Chondrocyte (in vitro differentiated cells): ENCODE measurements around the gene SPARC. TPM values are rescaled to one million over a fixed set of nuclear protein-coding genes. Genes with fewer than 3 reads are reported as not detected.

Experiments used
- DNase-seq: peaks from one replicate; pipeline ENCODE4 v3.0.0; 2021; ENCODE audit warnings: mixed read lengths, low spot score
- H3K27ac Mint-ChIP-seq: one replicate; pipeline ENCODE4 v1.8.0; 2021; ENCODE audit warnings: mild to moderate bottlenecking, moderate library complexity, mixed read lengths; ENCODE audit not compliant: unreplicated experiment
- H3K27me3 Mint-ChIP-seq: 2 replicates; pipeline ENCODE4 v1.8.0; 2021; ENCODE audit warnings: low read depth, mixed read lengths
- H3K36me3 Mint-ChIP-seq: 2 replicates; pipeline ENCODE4 v1.8.0; 2021; ENCODE audit warnings: low read depth, mixed read lengths
- H3K4me1 Mint-ChIP-seq: 2 replicates; pipeline ENCODE4 v1.8.0; 2021; ENCODE audit warnings: low read depth, mild to moderate bottlenecking, mixed read lengths
- H3K4me3 Mint-ChIP-seq: one replicate; pipeline ENCODE4 v1.8.0; 2021; ENCODE audit warnings: mild to moderate bottlenecking, moderate library complexity, mixed read lengths; ENCODE audit not compliant: unreplicated experiment
- H3K9me3 Mint-ChIP-seq: 2 replicates; pipeline ENCODE4 v1.8.0; 2021; ENCODE audit warnings: low read depth, mixed read lengths
- total RNA-seq: library from RNA; stranded (reverse); gene quantifications from 3 replicates; pipeline ENCODE4 v1.2.1, GENCODE V29; 2021
- TF ChIP-seq, protein P1 (sequence below): fragments of 200-600 bp; sonication (generic); IDR thresholded peaks from 2 replicates; pipeline ENCODE4 v1.5.0; 2021; ENCODE audit warnings: antibody characterized with exemption, mild to moderate bottlenecking, moderate library complexity

Gene SPARC
- total RNA-seq, 1 donor from 2014 or later = 24,306 TPM

DNA sequence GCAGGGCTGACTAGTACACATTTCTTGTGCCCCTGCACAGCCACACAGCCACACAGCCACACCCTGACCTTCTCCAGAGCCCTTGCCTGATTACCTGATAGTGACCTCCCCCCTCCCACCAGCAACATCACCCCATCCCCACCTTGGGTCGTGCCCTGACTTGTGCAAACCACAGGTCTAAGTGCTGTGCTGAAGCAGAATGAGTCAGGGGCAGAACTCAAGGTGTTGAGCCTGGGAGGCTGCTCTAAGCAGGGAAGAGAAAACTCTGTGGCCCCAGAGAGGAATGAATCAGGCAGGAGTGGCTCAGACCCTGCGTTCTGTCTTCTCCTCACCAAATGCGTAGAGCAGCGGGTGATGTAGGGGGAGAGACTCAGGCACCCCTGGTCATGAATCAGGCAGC lies 71.3 kb downstream of the SPARC start:
- no peaks in the 10 kb centered on the region for H3K36me3 Mint-ChIP-seq
- no peaks in the 10 kb centered on the region for H3K27me3 Mint-ChIP-seq
- peaks cover 58% of the 10 kb centered on the region for H3K4me1 Mint-ChIP-seq
- H3K9me3 Mint-ChIP-seq = peaks cover 3% of the 10 kb centered on the region
- H3K27ac Mint-ChIP-seq = peak overlapping the region; percentile 57
- DNase-seq = no peak
- TF ChIP-seq, protein P1, sequence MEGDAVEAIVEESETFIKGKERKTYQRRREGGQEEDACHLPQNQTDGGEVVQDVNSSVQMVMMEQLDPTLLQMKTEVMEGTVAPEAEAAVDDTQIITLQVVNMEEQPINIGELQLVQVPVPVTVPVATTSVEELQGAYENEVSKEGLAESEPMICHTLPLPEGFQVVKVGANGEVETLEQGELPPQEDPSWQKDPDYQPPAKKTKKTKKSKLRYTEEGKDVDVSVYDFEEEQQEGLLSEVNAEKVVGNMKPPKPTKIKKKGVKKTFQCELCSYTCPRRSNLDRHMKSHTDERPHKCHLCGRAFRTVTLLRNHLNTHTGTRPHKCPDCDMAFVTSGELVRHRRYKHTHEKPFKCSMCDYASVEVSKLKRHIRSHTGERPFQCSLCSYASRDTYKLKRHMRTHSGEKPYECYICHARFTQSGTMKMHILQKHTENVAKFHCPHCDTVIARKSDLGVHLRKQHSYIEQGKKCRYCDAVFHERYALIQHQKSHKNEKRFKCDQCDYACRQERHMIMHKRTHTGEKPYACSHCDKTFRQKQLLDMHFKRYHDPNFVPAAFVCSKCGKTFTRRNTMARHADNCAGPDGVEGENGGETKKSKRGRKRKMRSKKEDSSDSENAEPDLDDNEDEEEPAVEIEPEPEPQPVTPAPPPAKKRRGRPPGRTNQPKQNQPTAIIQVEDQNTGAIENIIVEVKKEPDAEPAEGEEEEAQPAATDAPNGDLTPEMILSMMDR = no peak
- H3K4me3 Mint-ChIP-seq = no peak overlapping the region

- DNase-seq = no peak
- H3K27ac Mint-ChIP-seq = no peak overlapping the region
- H3K27me3 Mint-ChIP-seq = no peaks in the 10 kb centered on the region
- peaks cover 49% of the 10 kb centered on the region for H3K4me1 Mint-ChIP-seq
- no peak overlapping the region for H3K4me3 Mint-ChIP-seq
- TF ChIP-seq, protein P1 = no peak
- H3K9me3 Mint-ChIP-seq = peaks cover 3% of the 10 kb centered on the region
- H3K36me3 Mint-ChIP-seq = peaks cover 2% of the 10 kb centered on the region
Observed at GRCh38 chr5:151614565-151614964, 72.2 kb downstream of the SPARC start.

- peaks cover 38% of the 10 kb centered on the region for H3K4me1 Mint-ChIP-seq
- H3K27ac Mint-ChIP-seq = peak overlapping the region; percentile 79
- no peaks in the 10 kb centered on the region for H3K27me3 Mint-ChIP-seq
- H3K36me3 Mint-ChIP-seq = peaks cover 2% of the 10 kb centered on the region
- no peak overlapping the region for H3K4me3 Mint-ChIP-seq
- TF ChIP-seq, protein P1 = no peak
- DNase-seq = no peak
- peaks cover 5% of the 10 kb centered on the region for H3K9me3 Mint-ChIP-seq
Observed at GRCh38 chr5:151612689-151613427, 73.9 kb downstream of the SPARC start.

DNA sequence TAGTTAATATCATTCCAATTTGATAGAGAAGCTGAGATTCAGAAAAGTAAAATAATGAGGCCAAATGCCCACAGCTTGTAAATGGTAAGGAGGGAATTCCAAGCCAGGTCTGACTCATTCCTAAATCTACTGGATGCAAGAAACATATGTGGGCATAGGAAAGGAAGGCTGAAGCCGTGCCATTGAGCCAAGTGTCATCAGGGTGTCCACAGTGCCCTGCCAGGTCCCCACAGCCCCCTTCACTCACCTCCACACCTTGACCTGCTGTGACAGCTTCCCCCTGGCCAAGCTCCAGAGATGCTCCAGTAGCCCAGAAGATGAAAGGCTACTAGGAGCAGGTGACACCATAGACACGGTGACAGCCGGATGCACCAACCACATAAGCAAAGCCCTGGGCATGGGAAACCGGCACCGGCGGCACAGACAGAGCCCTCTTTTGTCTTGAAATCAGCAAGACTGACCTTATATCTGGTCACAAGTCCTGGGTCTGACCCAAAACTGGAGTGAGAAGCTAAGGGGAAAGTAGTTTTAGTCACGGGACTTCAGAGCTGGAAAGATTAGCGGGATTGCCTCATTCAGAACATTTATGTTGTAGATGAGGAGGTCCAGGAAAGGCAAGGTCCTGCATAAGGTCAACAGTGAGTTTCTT lies 75.5 kb downstream of the SPARC start:
- Mint-ChIP-seq H3K36me3 (peaks cover 2% of the 10 kb centered on the region), H3K27me3 (no peaks in the 10 kb centered on the region), H3K9me3 (peaks cover 5% of the 10 kb centered on the region), H3K4me3 (no peak overlapping the region), H3K4me1 (peaks cover 35% of the 10 kb centered on the region), H3K27ac (no peak overlapping the region)
- TF ChIP-seq, protein P1 = no peak
- DNase-seq = no peak

Other genes starting within 250 kb of the SPARC start
- 49.7 to 67.8 TPM (median 50.0 TPM) in 3 replicates for gene SLC36A1, start 239.3 kb downstream of the SPARC start, total RNA-seq
- gene FAT2, start 95.6 kb downstream of the SPARC start, total RNA-seq = 2.2 to 20.9 TPM (median 2.3 TPM) in 3 replicates
- 104 to 129 TPM (median 128 TPM) in 3 replicates for gene ATOX1, start 71.7 kb upstream of the SPARC start, total RNA-seq
- 174 to 202 TPM (median 181 TPM) in 3 replicates for gene G3BP1, start 85.0 kb upstream of the SPARC start, total RNA-seq
- gene GLRA1, start 237.9 kb upstream of the SPARC start, total RNA-seq = not detected in 3 replicates